GM21367 (cell line): Measurements from ENCODE around the gene CERS6.
"Not testable (repeated sequence)": the region's sequence is repeated elsewhere in the genome, so short reads cannot be mapped to it uniquely, and the experiment has no call there.

Experiments used
- ATAC-seq: cut with Tn5 transposase; IDR thresholded peaks from one replicate; pipeline ENCODE4 v1.9.1; 2021; ENCODE audit not compliant: unreplicated experiment

Gene CERS6

GRCh38 chr2:168466834-168467565, 10.9 kb downstream of the CERS6 start:
- ATAC-seq = no peak

GRCh38 chr2:168467729-168468128, 11.7 kb downstream of the CERS6 start:
- no peak for ATAC-seq

GRCh38 chr2:168468354-168468753, 12.3 kb downstream of the CERS6 start:
- no peak for ATAC-seq

GRCh38 chr2:168469281-168469988, 13.4 kb downstream of the CERS6 start:
- ATAC-seq = peak; percentile 31

GRCh38 chr2:168470320-168471162, 14.5 kb downstream of the CERS6 start:
- ATAC-seq = peak; percentile 43

- no peak for ATAC-seq
These were observed 15.0 kb downstream of the CERS6 start for GRCh38 chr2:168471163-168471475.

- no peak for ATAC-seq
These were observed 19.6 kb downstream of the CERS6 start for GRCh38 chr2:168475636-168476035.

GRCh38 chr2:168478206-168478605, 22.1 kb downstream of the CERS6 start:
- ATAC-seq = no peak

- ATAC-seq = no peak
These were observed 24.3 kb downstream of the CERS6 start for GRCh38 chr2:168480356-168480755.

GRCh38 chr2:168480825-168481585, 24.9 kb downstream of the CERS6 start:
- no peak for ATAC-seq

- no peak for ATAC-seq
These were observed 26.2 kb downstream of the CERS6 start for GRCh38 chr2:168482269-168482668.

- no peak for ATAC-seq
These were observed 27.1 kb downstream of the CERS6 start for GRCh38 chr2:168482952-168483831.

- no peak for ATAC-seq
These were observed 30.4 kb downstream of the CERS6 start for GRCh38 chr2:168486477-168486876.

- peak; percentile 92 for ATAC-seq
These were observed 34.2 kb downstream of the CERS6 start for GRCh38 chr2:168490015-168490874.

- no peak for ATAC-seq
These were observed 35.0 kb downstream of the CERS6 start for GRCh38 chr2:168490946-168491605.

- not testable (repeated sequence) for ATAC-seq
These were observed 35.7 kb downstream of the CERS6 start for GRCh38 chr2:168491728-168492127.

- not testable (repeated sequence) for ATAC-seq
These were observed 37.1 kb downstream of the CERS6 start for GRCh38 chr2:168493219-168493618.

GRCh38 chr2:168494190-168494711, 38.2 kb downstream of the CERS6 start:
- no peak for ATAC-seq
